ENCODE results near the gene TFDP1.

TFDP1 gene

GRCh38 chr13:113537205-113537604, 47.3 kb upstream of the TFDP1 start:
- no peak overlapping the region for H3K27ac ChIP-seq (ENCODE audit: low read depth, low read length)
- H2AFZ ChIP-seq (ENCODE audit: low read depth, low read length, severe bottlenecking), result no peak overlapping the region
- no peak for TF ChIP-seq EZH2phosphoT487 (conservative IDR thresholded peaks at IDR 0.05; ENCODE audit: low read length)
- no peak for TF ChIP-seq CTCF (IDR thresholded peaks at IDR 0.05; ENCODE audit: insufficient read depth, low read length, poor library complexity, severe bottlenecking)
- no peaks in the 10 kb centered on the region for H3K9me3 ChIP-seq (ENCODE audit: insufficient read depth, low read length)
- H3K9me2 ChIP-seq (replicated peaks; ENCODE audit: insufficient read depth, low read length), result no peaks in the 10 kb centered on the region
- H3F3A ChIP-seq (ENCODE audit: insufficient read depth), result no peaks in the 10 kb centered on the region
- no peaks in the 10 kb centered on the region for H3K79me2 ChIP-seq (ENCODE audit: insufficient read depth, low read length)
- H3K4me2 ChIP-seq (ENCODE audit: low read depth, low read length, poor library complexity, severe bottlenecking), result no peak overlapping the region
- no peaks in the 10 kb centered on the region for H3K36me3 ChIP-seq (ENCODE audit: low read length)
- no peak overlapping the region for H3K4me3 ChIP-seq (ENCODE audit: insufficient read depth, low read length, poor library complexity, severe bottlenecking)
- H3K27me3 ChIP-seq (ENCODE audit: low read length), result no peaks in the 10 kb centered on the region
- no peaks in the 10 kb centered on the region for H4K20me1 ChIP-seq (ENCODE audit: low read depth, low read length)
- H3K9ac ChIP-seq (ENCODE audit: low read length), result no peak overlapping the region

GRCh38 chr13:113537909-113538688, 46.5 kb upstream of the TFDP1 start:
- no peaks in the 10 kb centered on the region for H3K27me3 ChIP-seq (ENCODE audit: low read length)
- H4K20me1 ChIP-seq (ENCODE audit: low read depth, low read length), result no peaks in the 10 kb centered on the region
- H3K9me3 ChIP-seq (ENCODE audit: insufficient read depth, low read length), result no peaks in the 10 kb centered on the region
- no peak overlapping the region for H2AFZ ChIP-seq (ENCODE audit: low read depth, low read length, severe bottlenecking)
- no peak overlapping the region for H3K9ac ChIP-seq (ENCODE audit: low read length)
- no peaks in the 10 kb centered on the region for H3F3A ChIP-seq (ENCODE audit: insufficient read depth)
- no peaks in the 10 kb centered on the region for H3K9me2 ChIP-seq (replicated peaks; ENCODE audit: insufficient read depth, low read length)
- TF ChIP-seq CTCF (IDR thresholded peaks at IDR 0.05; ENCODE audit: insufficient read depth, low read length, poor library complexity, severe bottlenecking), result no peak
- no peaks in the 10 kb centered on the region for H3K79me2 ChIP-seq (ENCODE audit: insufficient read depth, low read length)
- no peaks in the 10 kb centered on the region for H3K36me3 ChIP-seq (ENCODE audit: low read length)
- no peak overlapping the region for H3K4me3 ChIP-seq (ENCODE audit: insufficient read depth, low read length, poor library complexity, severe bottlenecking)
- H3K4me2 ChIP-seq (ENCODE audit: low read depth, low read length, poor library complexity, severe bottlenecking), result no peak overlapping the region
- H3K27ac ChIP-seq (ENCODE audit: low read depth, low read length), result no peak overlapping the region

GRCh38 chr13:113538689-113539058, 45.9 kb upstream of the TFDP1 start:
- Histone ChIP-seq H3K9me2 (replicated peaks; ENCODE audit: insufficient read depth, low read length) (no peaks in the 10 kb centered on the region), H3K79me2 (ENCODE audit: insufficient read depth, low read length) (no peaks in the 10 kb centered on the region), H3K36me3 (ENCODE audit: low read length) (no peaks in the 10 kb centered on the region), H3K9ac (ENCODE audit: low read length) (no peak overlapping the region), H2AFZ (ENCODE audit: low read depth, low read length, severe bottlenecking) (no peak overlapping the region), H3F3A (ENCODE audit: insufficient read depth) (no peaks in the 10 kb centered on the region), H3K27ac (ENCODE audit: low read depth, low read length) (no peak overlapping the region), H3K9me3 (ENCODE audit: insufficient read depth, low read length) (no peaks in the 10 kb centered on the region), H3K4me2 (ENCODE audit: low read depth, low read length, poor library complexity, severe bottlenecking) (no peak overlapping the region), H3K27me3 (ENCODE audit: low read length) (no peaks in the 10 kb centered on the region), H3K4me3 (ENCODE audit: insufficient read depth, low read length, poor library complexity, severe bottlenecking) (no peak overlapping the region), H4K20me1 (ENCODE audit: low read depth, low read length) (no peaks in the 10 kb centered on the region)
- no peak for TF ChIP-seq EZH2phosphoT487 (conservative IDR thresholded peaks at IDR 0.05; ENCODE audit: low read length)
- no peak for TF ChIP-seq CTCF (IDR thresholded peaks at IDR 0.05; ENCODE audit: insufficient read depth, low read length, poor library complexity, severe bottlenecking)
